Measurements from ENCODE around the gene VAC14.

VAC14 gene

DNA sequence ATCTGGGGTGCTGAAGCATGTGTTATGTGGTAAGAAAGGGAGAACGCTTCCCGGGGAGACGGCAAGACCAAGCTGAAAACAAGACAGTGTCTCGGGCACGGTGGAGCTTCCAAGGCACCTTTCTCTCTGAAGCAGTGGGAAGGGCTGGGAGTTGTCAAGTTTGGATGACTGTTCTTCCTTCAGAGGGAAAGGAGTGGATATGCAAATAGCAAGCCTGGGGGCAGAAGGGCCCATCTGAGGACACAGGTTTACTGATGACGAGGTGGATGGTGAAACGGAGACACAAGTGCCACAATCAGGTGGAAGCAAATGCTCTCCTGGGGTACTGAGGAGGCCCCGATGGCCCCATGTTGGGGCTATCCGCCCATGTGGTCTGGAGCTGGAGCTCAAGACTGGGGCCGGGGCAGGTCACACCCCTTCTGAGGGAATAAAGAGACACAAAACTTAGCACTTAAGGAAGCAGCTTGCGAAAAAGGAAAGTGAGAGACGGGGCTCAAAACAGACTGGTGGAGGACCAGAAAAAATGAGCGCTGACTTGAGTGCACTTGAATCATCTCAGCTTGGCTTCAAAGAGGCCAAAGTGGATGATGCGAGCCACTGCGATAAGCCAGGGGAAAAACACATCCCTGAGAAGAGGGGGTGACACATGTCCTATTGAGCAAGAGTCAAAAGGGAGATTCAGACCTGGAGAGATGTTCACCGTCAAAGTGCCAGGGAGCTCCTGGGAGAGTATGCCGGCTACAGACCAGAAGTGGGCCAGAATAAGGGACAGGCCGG is 80.3 kb downstream of the VAC14 start:
- no peaks in the 10 kb centered on the region for H3K9me3 Mint-ChIP-seq (ENCODE audit: low read depth)

GRCh38 chr16:70717065-70717464 is 83.9 kb downstream of the VAC14 start:
- H3K36me3 Mint-ChIP-seq, result peaks cover 11% of the 10 kb centered on the region
- H3K4me1 Mint-ChIP-seq (ENCODE audit: low read depth), result no peaks in the 10 kb centered on the region
- H3K9me3 Mint-ChIP-seq (ENCODE audit: low read depth), result no peaks in the 10 kb centered on the region
- no peak overlapping the region for H3K27ac Mint-ChIP-seq
- H3K4me3 Mint-ChIP-seq, result no peak overlapping the region
- no peaks in the 10 kb centered on the region for H3K27me3 Mint-ChIP-seq

More for the DNA sequence above, 80.3 kb downstream of the VAC14 start:
- H3K27me3 Mint-ChIP-seq, result no peaks in the 10 kb centered on the region
- no peak overlapping the region for H3K27ac Mint-ChIP-seq
- H3K4me1 Mint-ChIP-seq (ENCODE audit: low read depth), result no peaks in the 10 kb centered on the region
- peaks cover 15% of the 10 kb centered on the region for H3K36me3 Mint-ChIP-seq
- H3K4me3 Mint-ChIP-seq, result no peak overlapping the region

GRCh38 chr16:70715860-70716357 is 85.0 kb downstream of the VAC14 start:
- no peak overlapping the region for H3K4me3 Mint-ChIP-seq
- H3K4me1 Mint-ChIP-seq (ENCODE audit: low read depth), result peaks cover 5% of the 10 kb centered on the region
- H3K27ac Mint-ChIP-seq, result no peak overlapping the region
- no peaks in the 10 kb centered on the region for H3K9me3 Mint-ChIP-seq (ENCODE audit: low read depth)
- H3K27me3 Mint-ChIP-seq, result no peaks in the 10 kb centered on the region
- peaks cover 11% of the 10 kb centered on the region for H3K36me3 Mint-ChIP-seq

- Mint-ChIP-seq H3K4me3 (no peak overlapping the region), H3K27ac (no peak overlapping the region), H3K27me3 (no peaks in the 10 kb centered on the region), H3K36me3 (peaks cover 6% of the 10 kb centered on the region), H3K9me3 (ENCODE audit: low read depth) (no peaks in the 10 kb centered on the region), H3K4me1 (ENCODE audit: low read depth) (peaks cover 11% of the 10 kb centered on the region)
Observed at GRCh38 chr16:70715055-70715858, 85.7 kb downstream of the VAC14 start.

DNA sequence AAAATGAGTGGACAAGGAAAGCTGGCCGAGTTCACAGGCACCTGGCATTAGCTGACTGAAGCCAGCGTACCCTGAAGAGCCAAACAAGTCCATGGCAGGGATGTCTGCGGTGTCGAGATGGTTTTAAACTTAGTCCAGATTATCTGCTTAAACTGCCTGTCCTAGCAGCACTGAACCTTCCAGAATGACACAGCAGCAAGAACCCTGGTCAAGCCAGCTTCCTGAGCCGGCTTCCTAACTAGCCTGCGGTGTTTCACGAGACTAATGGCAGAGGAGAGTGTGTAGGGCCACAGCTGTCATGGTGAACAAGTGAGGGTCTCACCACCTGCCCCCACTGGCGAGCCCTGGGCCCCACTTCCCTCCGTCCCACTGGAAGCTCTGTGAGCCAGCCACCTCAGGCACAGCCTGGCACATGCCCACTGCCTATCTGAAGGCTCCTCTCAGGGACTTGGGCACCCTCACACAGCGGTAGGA is 86.3 kb downstream of the VAC14 start:
- Mint-ChIP-seq H3K27ac (no peak overlapping the region), H3K36me3 (peaks cover 4% of the 10 kb centered on the region), H3K9me3 (ENCODE audit: low read depth) (no peaks in the 10 kb centered on the region), H3K27me3 (no peaks in the 10 kb centered on the region), H3K4me3 (no peak overlapping the region), H3K4me1 (ENCODE audit: low read depth) (peaks cover 13% of the 10 kb centered on the region)

GRCh38 chr16:70713824-70714223 is 87.1 kb downstream of the VAC14 start:
- Mint-ChIP-seq H3K9me3 (ENCODE audit: low read depth) (no peaks in the 10 kb centered on the region), H3K4me3 (no peak overlapping the region), H3K27ac (no peak overlapping the region), H3K36me3 (no peaks in the 10 kb centered on the region), H3K27me3 (no peaks in the 10 kb centered on the region), H3K4me1 (ENCODE audit: low read depth) (peaks cover 13% of the 10 kb centered on the region)

DNA sequence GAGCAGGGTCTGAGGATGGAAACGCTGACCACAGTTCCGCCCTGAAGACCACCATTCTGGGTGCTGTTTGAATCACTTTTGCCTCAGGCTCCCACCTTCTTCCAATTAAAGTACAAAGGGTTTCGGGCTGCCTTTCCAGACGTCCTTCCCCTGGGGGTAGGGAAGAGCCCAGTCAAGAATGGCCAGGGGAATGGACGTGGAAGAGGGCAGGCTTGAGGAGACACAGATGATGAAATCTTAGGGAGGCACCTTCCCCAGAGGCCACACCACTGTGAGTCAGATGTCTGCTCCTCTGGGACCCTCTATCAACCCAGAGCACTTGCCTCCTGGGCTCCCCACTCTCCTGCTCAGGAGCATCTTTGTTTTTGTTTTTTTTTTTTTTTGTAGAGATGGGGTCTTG is 87.6 kb downstream of the VAC14 start:
- Mint-ChIP-seq H3K4me3 (no peak overlapping the region), H3K36me3 (no peaks in the 10 kb centered on the region), H3K27me3 (no peaks in the 10 kb centered on the region), H3K9me3 (ENCODE audit: low read depth) (no peaks in the 10 kb centered on the region), H3K27ac (no peak overlapping the region), H3K4me1 (ENCODE audit: low read depth) (peaks cover 13% of the 10 kb centered on the region)

DNA sequence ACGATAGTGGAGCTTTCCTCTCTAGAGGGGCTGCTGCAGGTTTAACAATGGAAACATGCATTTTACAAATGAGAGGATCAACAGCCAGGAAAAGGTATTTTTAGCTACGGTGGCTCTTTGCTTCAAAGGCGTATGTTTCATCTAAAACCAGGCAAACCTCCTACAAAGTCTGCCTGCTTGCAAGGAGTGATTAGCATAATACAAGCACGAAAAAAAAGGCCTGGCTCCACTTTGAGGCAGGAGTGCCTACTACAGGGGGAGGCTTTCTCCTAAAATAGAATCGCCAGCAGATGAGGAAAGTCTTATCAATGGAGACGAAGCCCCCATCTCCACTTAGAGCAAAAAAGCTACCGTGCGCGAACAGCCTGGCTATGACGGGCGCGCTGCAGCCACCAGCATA is 88.0 kb downstream of the VAC14 start:
- no peaks in the 10 kb centered on the region for H3K27me3 Mint-ChIP-seq
- H3K4me1 Mint-ChIP-seq (ENCODE audit: low read depth), result peaks cover 13% of the 10 kb centered on the region
- no peak overlapping the region for H3K4me3 Mint-ChIP-seq
- no peaks in the 10 kb centered on the region for H3K36me3 Mint-ChIP-seq
- no peak overlapping the region for H3K27ac Mint-ChIP-seq
- no peaks in the 10 kb centered on the region for H3K9me3 Mint-ChIP-seq (ENCODE audit: low read depth)

- Mint-ChIP-seq H3K9me3 (ENCODE audit: low read depth) (no peaks in the 10 kb centered on the region), H3K4me3 (no peak overlapping the region), H3K27me3 (no peaks in the 10 kb centered on the region), H3K27ac (no peak overlapping the region), H3K36me3 (no peaks in the 10 kb centered on the region), H3K4me1 (ENCODE audit: low read depth) (peaks cover 13% of the 10 kb centered on the region)
Observed at GRCh38 chr16:70712359-70712758, 88.6 kb downstream of the VAC14 start.

GRCh38 chr16:70711211-70712031 is 89.5 kb downstream of the VAC14 start:
- Mint-ChIP-seq H3K4me3 (no peak overlapping the region), H3K9me3 (ENCODE audit: low read depth) (no peaks in the 10 kb centered on the region), H3K4me1 (ENCODE audit: low read depth) (peaks cover 13% of the 10 kb centered on the region), H3K27ac (no peak overlapping the region), H3K36me3 (no peaks in the 10 kb centered on the region), H3K27me3 (no peaks in the 10 kb centered on the region)

DNA sequence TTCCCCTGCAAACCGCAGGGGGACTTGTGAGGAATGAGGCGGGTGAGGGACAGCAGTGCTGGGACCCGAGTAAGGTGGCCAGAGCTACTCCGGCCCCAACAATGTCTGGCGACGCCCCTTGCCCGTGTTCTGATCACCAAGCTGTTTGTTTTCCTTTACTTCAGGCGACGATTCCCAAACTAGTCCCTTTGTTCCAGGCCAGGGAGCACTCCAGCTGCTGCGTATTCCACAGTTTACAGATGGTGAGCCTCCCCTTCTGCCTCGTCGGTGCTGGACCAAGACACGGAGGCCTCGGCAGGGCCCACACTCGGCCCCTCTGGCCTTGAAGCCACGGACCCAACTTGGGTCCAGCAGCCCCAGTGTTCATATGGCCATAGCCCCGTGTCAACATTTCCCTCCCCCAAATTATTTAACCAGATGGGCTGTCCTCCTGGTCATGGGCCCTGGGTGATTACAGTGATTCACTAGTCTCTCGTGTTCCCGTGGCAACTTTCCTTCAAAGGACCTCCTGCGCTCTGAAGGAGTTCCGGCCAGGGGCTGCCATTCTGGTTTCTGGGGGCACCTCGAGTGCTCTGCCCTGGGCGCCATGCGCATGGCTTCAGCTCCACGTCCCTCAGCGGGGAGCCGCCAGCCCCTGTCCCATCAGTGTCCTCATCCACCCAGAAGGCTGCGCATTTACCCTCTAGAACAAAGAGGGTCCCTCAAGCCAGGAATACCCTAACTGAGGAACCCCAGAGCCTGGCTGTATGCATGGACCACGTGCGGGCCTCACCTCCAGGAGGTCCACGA is 90.3 kb downstream of the VAC14 start:
- Mint-ChIP-seq H3K4me1 (ENCODE audit: low read depth) (peaks cover 13% of the 10 kb centered on the region), H3K27me3 (no peaks in the 10 kb centered on the region), H3K36me3 (no peaks in the 10 kb centered on the region), H3K27ac (no peak overlapping the region), H3K9me3 (ENCODE audit: low read depth) (no peaks in the 10 kb centered on the region), H3K4me3 (no peak overlapping the region)

DNA sequence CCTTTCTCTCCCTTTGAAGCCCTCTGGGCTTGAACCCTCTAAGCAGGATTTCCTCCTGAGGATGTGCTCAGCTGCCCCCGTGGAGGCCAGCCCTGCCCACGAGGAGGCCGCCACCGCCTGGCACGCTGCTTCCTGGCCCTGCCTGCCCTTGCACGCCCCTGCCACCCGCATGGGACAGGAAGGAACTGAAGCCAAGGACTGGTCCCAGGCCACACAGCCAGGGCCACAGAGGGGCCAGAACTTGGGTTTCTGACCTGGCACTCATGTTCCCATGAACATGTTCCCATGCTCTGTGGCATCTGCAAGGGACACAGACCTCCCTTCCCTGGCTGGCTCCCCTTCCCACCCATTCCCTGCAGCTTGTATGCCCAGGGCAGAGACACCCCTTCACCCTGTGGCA is 91.0 kb downstream of the VAC14 start:
- Mint-ChIP-seq H3K36me3 (no peaks in the 10 kb centered on the region), H3K4me1 (ENCODE audit: low read depth) (peaks cover 13% of the 10 kb centered on the region), H3K27me3 (no peaks in the 10 kb centered on the region), H3K4me3 (no peak overlapping the region), H3K27ac (no peak overlapping the region), H3K9me3 (ENCODE audit: low read depth) (no peaks in the 10 kb centered on the region)

DNA sequence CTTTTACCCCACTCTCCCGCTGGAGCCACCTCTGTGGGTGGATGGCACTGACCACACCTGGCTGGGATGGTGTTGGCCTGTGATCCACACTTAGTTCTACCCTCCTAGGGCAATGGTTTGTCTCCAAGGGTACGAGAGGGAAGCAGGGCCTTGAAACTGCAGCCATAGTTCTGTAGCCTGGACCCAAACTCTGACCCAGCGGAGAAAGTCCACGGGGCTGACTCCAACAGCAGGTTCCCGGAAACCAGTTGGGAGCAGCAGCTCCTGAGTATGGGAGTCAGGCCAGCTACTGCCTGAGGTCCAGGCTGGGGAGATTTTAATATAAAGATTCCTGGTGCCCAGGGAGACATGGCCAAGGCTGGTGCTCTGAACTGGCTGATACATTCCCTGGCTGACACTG is 91.5 kb downstream of the VAC14 start:
- H3K4me1 Mint-ChIP-seq (ENCODE audit: low read depth), result peaks cover 13% of the 10 kb centered on the region
- no peaks in the 10 kb centered on the region for H3K9me3 Mint-ChIP-seq (ENCODE audit: low read depth)
- no peaks in the 10 kb centered on the region for H3K36me3 Mint-ChIP-seq
- no peaks in the 10 kb centered on the region for H3K27me3 Mint-ChIP-seq
- no peak overlapping the region for H3K27ac Mint-ChIP-seq
- no peak overlapping the region for H3K4me3 Mint-ChIP-seq

Data from activated naive CD8-positive, alpha-beta T cell (primary cell).